ENCODE results near the gene NOM1.

The NOM1 gene

GRCh38 chr7:156962145-156962544 lies 12.6 kb downstream of the NOM1 start:
- Histone ChIP-seq H3K4me3 (ENCODE audit: low read depth in 1 of 2, low read length in 1 of 2) (no peak overlapping the region), H3K9me3 (no peaks in the 10 kb centered on the region), H3K27ac (no peak overlapping the region), H3K27me3 (no peaks in the 10 kb centered on the region), H3K36me3 (peaks cover 90% of the 10 kb centered on the region), H3K4me1 (ENCODE audit: control insufficient read depth in 1 of 2, insufficient read depth in 1 of 2, low read depth in 1 of 2, low read length in 1 of 2) (no peaks in the 10 kb centered on the region)
- TF ChIP-seq CTCF (IDR thresholded peaks at IDR 0.05) = no peak

- Histone ChIP-seq H3K9me3 (no peaks in the 10 kb centered on the region), H3K4me1 (ENCODE audit: control insufficient read depth in 1 of 2, insufficient read depth in 1 of 2, low read depth in 1 of 2, low read length in 1 of 2) (no peaks in the 10 kb centered on the region), H3K27ac (no peak overlapping the region), H3K36me3 (peaks cover 94% of the 10 kb centered on the region), H3K4me3 (ENCODE audit: low read depth in 1 of 2, low read length in 1 of 2) (no peak overlapping the region), H3K27me3 (no peaks in the 10 kb centered on the region)
- TF ChIP-seq CTCF (IDR thresholded peaks at IDR 0.05) = no peak
Observed at GRCh38 chr7:156962897-156963296, 13.4 kb downstream of the NOM1 start.

- Histone ChIP-seq H3K9me3 (no peaks in the 10 kb centered on the region), H3K36me3 (peaks cover 92% of the 10 kb centered on the region), H3K4me1 (ENCODE audit: control insufficient read depth in 1 of 2, insufficient read depth in 1 of 2, low read depth in 1 of 2, low read length in 1 of 2) (no peaks in the 10 kb centered on the region), H3K27me3 (no peaks in the 10 kb centered on the region), H3K4me3 (ENCODE audit: low read depth in 1 of 2, low read length in 1 of 2) (no peak overlapping the region), H3K27ac (no peak overlapping the region)
- TF ChIP-seq CTCF (IDR thresholded peaks at IDR 0.05) = no peak
Observed at GRCh38 chr7:156963472-156963871, 14.0 kb downstream of the NOM1 start.

GRCh38 chr7:156964971-156965370 lies 15.5 kb downstream of the NOM1 start:
- no peak for TF ChIP-seq CTCF (IDR thresholded peaks at IDR 0.05)
- peaks cover 80% of the 10 kb centered on the region for H3K36me3 ChIP-seq

GRCh38 chr7:156966387-156966786 lies 16.9 kb downstream of the NOM1 start:
- peaks cover 67% of the 10 kb centered on the region for H3K36me3 ChIP-seq
- TF ChIP-seq CTCF (IDR thresholded peaks at IDR 0.05) = no peak

More at GRCh38 chr7:156964971-156965370, 15.5 kb downstream of the NOM1 start:
- Histone ChIP-seq H3K4me3 (ENCODE audit: low read depth in 1 of 2, low read length in 1 of 2) (no peak overlapping the region), H3K9me3 (no peaks in the 10 kb centered on the region), H3K4me1 (ENCODE audit: control insufficient read depth in 1 of 2, insufficient read depth in 1 of 2, low read depth in 1 of 2, low read length in 1 of 2) (no peaks in the 10 kb centered on the region), H3K27me3 (no peaks in the 10 kb centered on the region), H3K27ac (no peak overlapping the region)

GRCh38 chr7:156968183-156968582 lies 18.7 kb downstream of the NOM1 start:
- no peak for TF ChIP-seq CTCF (IDR thresholded peaks at IDR 0.05)
- H3K27ac ChIP-seq = no peak overlapping the region
- no peak overlapping the region for H3K4me3 ChIP-seq (ENCODE audit: low read depth in 1 of 2, low read length in 1 of 2)
- H3K9me3 ChIP-seq = no peaks in the 10 kb centered on the region
- peaks cover 50% of the 10 kb centered on the region for H3K36me3 ChIP-seq
- no peaks in the 10 kb centered on the region for H3K27me3 ChIP-seq
- no peaks in the 10 kb centered on the region for H3K4me1 ChIP-seq (ENCODE audit: control insufficient read depth in 1 of 2, insufficient read depth in 1 of 2, low read depth in 1 of 2, low read length in 1 of 2)

More at GRCh38 chr7:156966387-156966786, 16.9 kb downstream of the NOM1 start:
- no peak overlapping the region for H3K27ac ChIP-seq
- no peaks in the 10 kb centered on the region for H3K27me3 ChIP-seq
- H3K4me3 ChIP-seq (ENCODE audit: low read depth in 1 of 2, low read length in 1 of 2) = no peak overlapping the region
- H3K4me1 ChIP-seq (ENCODE audit: control insufficient read depth in 1 of 2, insufficient read depth in 1 of 2, low read depth in 1 of 2, low read length in 1 of 2) = no peaks in the 10 kb centered on the region
- no peaks in the 10 kb centered on the region for H3K9me3 ChIP-seq
